Mesenchymal stem cell (in vitro differentiated cells and primary cell): ENCODE measurements around the gene CECR2.
A peak's percentile ranks its signal among the peaks of the same experiment; 100 is the strongest.

Source experiments
- DNase-seq: peaks from one replicate; pipeline ENCODE4 v3.0.0-alpha.2; 2013
- H2AFZ ChIP-seq: one replicate; pipeline ENCODE4 v1.6.1; 2013; ENCODE audit warnings: low read depth, mild to moderate bottlenecking, control low read depth, inconsistent platforms, low read length, moderate library complexity
- H2AK5ac ChIP-seq: 2 replicates; pipeline ENCODE4 v1.6.1; 2013; ENCODE audit warnings: low read length, moderate library complexity, mild to moderate bottlenecking, inconsistent platforms; ENCODE audit not compliant: severe bottlenecking
- H2BK120ac ChIP-seq: one replicate; pipeline ENCODE4 v1.6.1; 2013; ENCODE audit warnings: low read depth, mild to moderate bottlenecking, inconsistent platforms, low read length, moderate library complexity
- H2BK12ac ChIP-seq, 2 experiments: one replicate each; pipeline ENCODE4 v1.6.1; 2013; ENCODE audit warnings: inconsistent platforms in 2 of 2, low read length in 2 of 2, mild to moderate bottlenecking in 2 of 2, moderate library complexity in 2 of 2, control low read depth in 1 of 2
- H2BK15ac ChIP-seq: one replicate; pipeline ENCODE4 v1.6.1; 2013; ENCODE audit warnings: mild to moderate bottlenecking, low read depth, inconsistent platforms; ENCODE audit not compliant: poor library complexity, severe bottlenecking
- H2BK5ac ChIP-seq: 2 replicates; pipeline ENCODE4 v1.6.1; 2013; ENCODE audit warnings: low read depth, mild to moderate bottlenecking, low read length, control low read depth, inconsistent platforms; ENCODE audit not compliant: poor library complexity, severe bottlenecking
- H3K14ac ChIP-seq, 2 experiments: one replicate each; pipeline ENCODE4 v1.6.1; 2013; ENCODE audit warnings: inconsistent platforms in 2 of 2, low read length in 2 of 2, control low read depth in 1 of 2, mild to moderate bottlenecking in 1 of 2, moderate library complexity in 1 of 2
- H3K18ac ChIP-seq, 2 experiments: one replicate each; pipeline ENCODE4 v1.6.1; 2013; ENCODE audit warnings: inconsistent platforms in 2 of 2, low read length in 2 of 2, control low read depth in 1 of 2, low read depth in 1 of 2, mild to moderate bottlenecking in 1 of 2
- H3K23ac ChIP-seq, 2 experiments: one replicate each; pipeline ENCODE4 v1.6.1; 2013; ENCODE audit warnings: inconsistent platforms in 2 of 2, low read length in 2 of 2, mild to moderate bottlenecking in 2 of 2, moderate library complexity in 2 of 2, control low read depth in 1 of 2
- H3K27ac ChIP-seq: 2 replicates; pipeline ENCODE4 v1.5.1; 2013; ENCODE audit warnings: mild to moderate bottlenecking, moderate library complexity, low read length, control low read depth, inconsistent platforms; ENCODE audit not compliant: poor library complexity, severe bottlenecking
- H3K27me3 ChIP-seq, 2 experiments: 2 replicates each; pipeline versions ENCODE4 v1.6.1 to v1.7.0; 2013; ENCODE audit warnings: low read length in 2 of 2, mild to moderate bottlenecking in 2 of 2, moderate library complexity in 2 of 2, control low read depth in 1 of 2, inconsistent platforms in 1 of 2; ENCODE audit not compliant: control insufficient read depth in 1 of 2, insufficient read depth in 1 of 2
- H3K36me3 ChIP-seq, 2 experiments: 2 replicates each; pipeline versions ENCODE4 v1.6.1 to v1.7.0; 2013; ENCODE audit warnings: low read length in 2 of 2, control low read depth in 1 of 2, inconsistent platforms in 1 of 2, low read depth in 1 of 2, mild to moderate bottlenecking in 1 of 2; ENCODE audit not compliant: insufficient read depth in 2 of 2, control insufficient read depth in 1 of 2
- H3K4ac ChIP-seq, 2 experiments: one replicate each; pipeline ENCODE4 v1.6.1; 2013; ENCODE audit warnings: inconsistent platforms in 2 of 2, low read length in 2 of 2, mild to moderate bottlenecking in 2 of 2, moderate library complexity in 2 of 2, control low read depth in 1 of 2, low read depth in 1 of 2
- H3K4me1 ChIP-seq: 2 replicates; pipeline ENCODE4 v1.6.1; 2013; ENCODE audit warnings: low read depth, low read length, control low read depth; ENCODE audit not compliant: control insufficient read depth, insufficient read depth
- H3K4me2 ChIP-seq: 2 replicates; pipeline ENCODE4 v1.6.1; 2013; ENCODE audit warnings: low read length, mild to moderate bottlenecking, inconsistent platforms; ENCODE audit not compliant: poor library complexity, severe bottlenecking
- H3K4me3 ChIP-seq, 2 experiments: 2 replicates each; pipeline versions ENCODE4 v1.5.1 to v1.7.0; 2013; ENCODE audit warnings: low read length in 2 of 2, mild to moderate bottlenecking in 2 of 2, control low read depth in 1 of 2, low read depth in 1 of 2; ENCODE audit not compliant: insufficient read depth in 1 of 2
- H3K79me1 ChIP-seq: replicated peaks from 2 replicates; pipeline ENCODE4 v1.6.1; 2013; ENCODE audit warnings: mild to moderate bottlenecking, control low read depth, low read length, inconsistent platforms; ENCODE audit not compliant: poor library complexity, severe bottlenecking
- H3K9ac ChIP-seq: 2 replicates; pipeline ENCODE4 v1.7.0; 2013; ENCODE audit warnings: mild to moderate bottlenecking, low read length, moderate library complexity
- H3K9me3 ChIP-seq: 2 replicates; pipeline ENCODE4 v1.7.0; 2013; ENCODE audit warnings: mild to moderate bottlenecking, low read length; ENCODE audit not compliant: control insufficient read depth
- H4K8ac ChIP-seq: one replicate; pipeline ENCODE4 v1.6.1; 2013; ENCODE audit warnings: inconsistent platforms, mild to moderate bottlenecking, low read length, moderate library complexity
- H4K91ac ChIP-seq: one replicate; pipeline ENCODE4 v1.6.1; 2013; ENCODE audit warnings: mild to moderate bottlenecking, low read length, inconsistent platforms
- WGBS: methylation state at CpG from one replicate; pipeline ENCODE4 v1.1.7; 2013; ENCODE audit warnings: mixed read lengths; 5-methylcytosine and 5-hydroxymethylcytosine counted together

Gene CECR2

GRCh38 chr22:17592201-17592600 lies 222.9 kb downstream of the CECR2 start:
- H2BK15ac ChIP-seq, result no peak overlapping the region
- no peak overlapping the region for H2BK5ac ChIP-seq
- no peaks in the 10 kb centered on the region for H3K9me3 ChIP-seq
- no peaks in the 10 kb centered on the region for H3K4me1 ChIP-seq
- H2AK5ac ChIP-seq, result no peak overlapping the region
- no peak overlapping the region for H2AFZ ChIP-seq
- no peak overlapping the region for H3K4me3 ChIP-seq
- no peak overlapping the region for H3K27ac ChIP-seq
- WGBS, result 89% methylated on average over 5 of the region's 5 CpGs
- no peak overlapping the region for H4K91ac ChIP-seq
- no peaks in the 10 kb centered on the region for H3K27me3 ChIP-seq
- H3K18ac ChIP-seq, result no peak overlapping the region
- no peak overlapping the region for H3K14ac ChIP-seq
- H3K23ac ChIP-seq, result no peak overlapping the region
- no peak for DNase-seq
- no peak overlapping the region for H2BK120ac ChIP-seq
- peaks cover 62 to 79% of the 10 kb centered on the region in 2 experiments for H3K36me3 ChIP-seq
- no peak overlapping the region for H3K4ac ChIP-seq
- peaks cover 9% of the 10 kb centered on the region for H3K79me1 ChIP-seq
- H3K4me2 ChIP-seq, result no peak overlapping the region
- no peak overlapping the region for H4K8ac ChIP-seq
- H3K9ac ChIP-seq, result no peak overlapping the region
- H2BK12ac ChIP-seq, result no peak overlapping the region

- Histone ChIP-seq H3K9me3 (no peaks in the 10 kb centered on the region), H4K8ac (no peak overlapping the region), H4K91ac (no peak overlapping the region), H2BK120ac (no peak overlapping the region), H2AFZ (no peak overlapping the region), H3K27ac (no peak overlapping the region), H3K14ac (no peak overlapping the region), H2BK15ac (no peak overlapping the region), H2BK5ac (no peak overlapping the region), H3K27me3 (no peaks in the 10 kb centered on the region), H2AK5ac (no peak overlapping the region), H3K4me3 (no peak overlapping the region), H3K23ac (no peak overlapping the region), H3K79me1 (peaks cover 19% of the 10 kb centered on the region), H3K4me2 (no peak overlapping the region), H3K4me1 (no peaks in the 10 kb centered on the region), H2BK12ac (no peak overlapping the region), H3K4ac (no peak overlapping the region), H3K9ac (no peak overlapping the region), H3K18ac (no peak overlapping the region), H3K36me3 (peaks cover 59 to 89% of the 10 kb centered on the region in 2 experiments)
- no peak for DNase-seq
- 96% methylated on average over 6 of the region's 6 CpGs for whole genome bisulfite sequencing
Observed at GRCh38 chr22:17596226-17596625, 227.0 kb downstream of the CECR2 start.

GRCh38 chr22:17597217-17597616 lies 228.0 kb downstream of the CECR2 start:
- Histone ChIP-seq H3K36me3 (peaks cover 51 to 84% of the 10 kb centered on the region in 2 experiments), H3K4me1 (no peaks in the 10 kb centered on the region), H3K23ac (no peak overlapping the region), H4K91ac (no peak overlapping the region), H3K14ac (no peak overlapping the region), H3K9me3 (no peaks in the 10 kb centered on the region), H2BK12ac (no peak overlapping the region), H3K4me3 (no peak overlapping the region), H3K4me2 (no peak overlapping the region), H3K18ac (no peak overlapping the region), H3K27ac (no peak overlapping the region), H4K8ac (no peak overlapping the region), H2BK15ac (no peak overlapping the region), H2AFZ (no peak overlapping the region), H3K9ac (no peak overlapping the region), H2AK5ac (no peak overlapping the region), H3K4ac (no peak overlapping the region), H3K79me1 (peaks cover 26% of the 10 kb centered on the region), H3K27me3 (no peaks in the 10 kb centered on the region), H2BK5ac (no peak overlapping the region), H2BK120ac (no peak overlapping the region)
- peak; percentile 9 for DNase-seq
- WGBS, result 83% methylated on average over 2 of the region's 2 CpGs

GRCh38 chr22:17598318-17598717 lies 229.1 kb downstream of the CECR2 start:
- H3K9ac ChIP-seq, result no peak overlapping the region
- H2BK15ac ChIP-seq, result no peak overlapping the region
- over 99% methylated on average over 4 of the region's 4 CpGs for WGBS
- no peak overlapping the region for H4K8ac ChIP-seq
- no peak overlapping the region for H3K4me2 ChIP-seq
- no peak overlapping the region for H3K4ac ChIP-seq
- H3K36me3 ChIP-seq, result peaks cover 46 to 75% of the 10 kb centered on the region in 2 experiments
- no peaks in the 10 kb centered on the region for H3K4me1 ChIP-seq
- H3K14ac ChIP-seq, result no peak overlapping the region
- H3K27me3 ChIP-seq, result no peaks in the 10 kb centered on the region
- no peak for DNase-seq
- no peak overlapping the region for H3K23ac ChIP-seq
- H3K18ac ChIP-seq, result no peak overlapping the region
- H3K4me3 ChIP-seq, result no peak overlapping the region
- no peak overlapping the region for H2AFZ ChIP-seq
- no peak overlapping the region for H2BK5ac ChIP-seq
- no peak overlapping the region for H4K91ac ChIP-seq
- H3K9me3 ChIP-seq, result no peaks in the 10 kb centered on the region
- H3K27ac ChIP-seq, result no peak overlapping the region
- H3K79me1 ChIP-seq, result peaks cover 29% of the 10 kb centered on the region
- no peak overlapping the region for H2AK5ac ChIP-seq
- H2BK12ac ChIP-seq, result no peak overlapping the region
- no peak overlapping the region for H2BK120ac ChIP-seq
